GDM1 (cell line): ENCODE measurements around the gene CALML6.
A peak's percentile ranks its signal among the peaks of the same experiment; 100 is the strongest.

Experiments used
- DNase-seq: peaks from one replicate; lab custom pipeline; 2025; lab: John Stamatoyannopoulos, UW

Gene CALML6

DNA sequence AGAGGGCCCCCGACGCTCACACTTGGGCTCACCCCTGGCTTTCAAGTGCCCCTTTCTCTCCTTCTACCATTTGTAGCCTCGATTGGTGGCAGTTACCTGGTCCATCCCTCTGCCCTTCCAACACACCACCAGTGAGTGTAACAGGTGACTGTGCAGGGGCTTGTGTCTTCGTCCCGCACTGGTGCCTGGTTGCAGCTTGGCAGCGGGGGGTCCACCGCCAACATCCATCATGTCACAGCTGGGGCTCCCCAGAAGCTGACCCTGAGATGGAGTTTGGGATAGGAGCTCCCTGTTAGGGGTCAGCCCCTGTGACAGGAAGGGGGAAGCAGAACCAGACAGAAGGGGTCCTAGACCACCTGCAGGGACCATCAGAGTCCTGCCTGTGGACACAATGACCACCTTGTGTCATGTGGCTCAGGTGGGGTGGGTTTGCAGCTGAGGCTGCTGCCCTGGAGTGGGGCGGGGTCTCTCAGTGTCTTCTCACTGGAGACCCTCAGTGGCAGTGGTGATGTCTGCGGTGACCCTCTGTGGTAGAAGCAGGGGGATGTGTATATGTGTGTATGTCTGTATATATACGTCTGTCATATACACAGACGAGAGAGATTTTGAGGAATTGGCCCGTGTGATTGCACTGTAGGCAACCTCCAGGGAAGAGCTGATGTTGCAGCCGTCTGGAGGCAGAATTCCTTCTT, 3.6 kb upstream of the CALML6 start:
- no peak for DNase-seq

DNA sequence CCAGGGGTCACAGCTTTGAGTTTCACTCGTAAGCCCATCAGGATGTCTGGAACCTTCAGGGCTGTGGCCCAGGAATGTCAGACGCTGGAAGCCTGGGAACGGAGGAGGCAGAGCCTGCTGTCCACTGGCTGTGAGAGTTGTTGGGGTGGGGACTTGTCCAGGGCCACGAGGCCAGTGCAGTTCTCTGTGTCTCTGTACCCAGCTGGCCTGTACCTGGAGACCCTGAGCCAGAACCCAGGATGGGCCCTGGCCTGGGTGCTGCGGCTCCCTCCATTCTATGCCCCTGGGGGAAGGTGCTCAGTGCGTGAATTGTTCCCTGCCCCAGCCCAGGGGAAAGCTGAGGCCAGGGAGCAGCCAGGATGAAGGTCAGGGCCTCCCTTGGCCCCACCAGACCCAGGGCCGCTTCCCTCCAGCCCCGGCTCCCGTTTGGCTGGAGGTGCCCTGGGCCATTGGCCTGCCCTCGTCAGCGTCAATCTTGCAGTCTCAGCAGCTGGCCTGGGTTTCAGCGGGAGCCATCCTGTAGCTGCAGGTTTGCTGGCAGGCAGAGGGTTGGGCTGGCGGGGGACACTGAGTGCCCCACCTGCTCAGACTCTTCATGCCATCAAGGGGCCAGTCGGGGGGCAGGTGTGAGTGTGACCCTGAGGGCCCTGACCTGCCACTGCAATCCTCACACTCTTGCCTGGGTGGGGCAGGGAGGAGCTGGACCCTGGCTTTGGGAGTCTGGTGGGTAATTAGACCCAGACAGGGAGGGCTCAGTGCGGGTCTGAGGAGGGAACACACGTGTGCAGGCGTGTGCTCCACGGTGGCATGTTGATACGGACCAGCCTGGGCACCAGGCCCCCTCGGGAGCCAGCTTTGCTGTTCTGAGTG, 724 bp upstream of the CALML6 start:
- DNase-seq, result no peak

DNA sequence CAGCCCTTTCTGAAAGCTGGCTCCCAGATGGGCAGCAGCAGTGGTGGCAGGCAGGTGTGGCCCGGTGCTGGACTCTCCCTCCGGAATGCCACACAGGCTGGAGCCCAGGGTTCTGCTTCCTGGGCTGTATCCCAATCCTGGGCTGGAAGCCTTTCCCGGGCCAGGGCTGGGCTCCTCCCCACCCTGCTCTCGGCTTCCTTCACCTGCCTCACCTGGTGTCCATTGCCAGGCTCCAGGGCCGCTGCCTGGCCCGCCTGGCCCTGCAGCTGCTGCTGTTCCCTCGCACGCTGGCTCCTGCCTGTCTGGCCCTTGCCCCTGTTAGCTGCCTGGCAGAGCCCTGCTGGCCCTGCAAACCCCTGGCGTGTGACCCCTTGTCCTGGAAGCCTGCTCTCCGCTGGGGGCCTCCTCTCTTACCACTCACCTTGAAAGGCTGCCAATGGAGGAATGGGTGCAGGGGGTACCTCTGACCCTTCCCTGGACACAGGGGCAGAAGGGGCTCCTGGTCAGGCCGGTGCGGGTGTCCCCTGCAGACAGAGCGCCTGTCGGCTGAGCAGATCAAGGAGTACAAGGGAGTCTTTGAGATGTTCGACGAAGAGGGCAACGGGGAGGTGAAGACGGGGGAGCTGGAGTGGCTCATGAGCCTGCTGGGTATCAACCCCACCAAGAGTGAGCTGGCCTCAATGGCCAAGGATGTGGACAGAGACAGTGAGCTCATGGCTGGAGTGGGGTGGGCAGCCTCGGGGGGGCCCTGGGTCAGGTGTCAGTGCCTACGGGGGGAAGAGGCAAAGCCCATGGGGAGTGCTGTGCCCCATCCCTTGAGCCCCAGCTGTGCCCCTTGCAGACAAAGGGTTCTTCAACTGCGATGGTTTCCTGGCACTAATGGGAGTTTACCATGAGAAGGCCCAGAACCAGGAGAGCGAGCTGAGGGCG, 1.1 kb downstream of the CALML6 start:
- no peak for DNase-seq

DNA sequence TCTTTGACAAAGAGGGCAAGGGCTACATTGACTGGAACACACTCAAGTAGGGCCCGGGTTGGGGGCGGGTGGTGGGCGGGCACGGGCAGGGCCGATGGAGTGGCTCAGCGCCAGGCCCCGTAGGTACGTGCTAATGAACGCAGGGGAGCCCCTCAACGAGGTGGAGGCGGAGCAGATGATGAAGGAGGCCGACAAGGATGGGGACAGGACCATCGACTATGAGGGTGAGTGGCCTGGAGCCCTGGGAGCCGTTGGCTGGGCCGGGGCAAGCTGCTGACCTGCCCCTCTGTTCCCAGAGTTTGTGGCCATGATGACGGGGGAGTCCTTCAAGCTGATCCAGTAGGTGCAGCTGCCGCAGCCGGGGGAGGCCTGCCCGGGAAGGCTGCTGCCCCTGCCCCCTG, 1.8 kb downstream of the CALML6 start:
- DNase-seq, result no peak

DNA sequence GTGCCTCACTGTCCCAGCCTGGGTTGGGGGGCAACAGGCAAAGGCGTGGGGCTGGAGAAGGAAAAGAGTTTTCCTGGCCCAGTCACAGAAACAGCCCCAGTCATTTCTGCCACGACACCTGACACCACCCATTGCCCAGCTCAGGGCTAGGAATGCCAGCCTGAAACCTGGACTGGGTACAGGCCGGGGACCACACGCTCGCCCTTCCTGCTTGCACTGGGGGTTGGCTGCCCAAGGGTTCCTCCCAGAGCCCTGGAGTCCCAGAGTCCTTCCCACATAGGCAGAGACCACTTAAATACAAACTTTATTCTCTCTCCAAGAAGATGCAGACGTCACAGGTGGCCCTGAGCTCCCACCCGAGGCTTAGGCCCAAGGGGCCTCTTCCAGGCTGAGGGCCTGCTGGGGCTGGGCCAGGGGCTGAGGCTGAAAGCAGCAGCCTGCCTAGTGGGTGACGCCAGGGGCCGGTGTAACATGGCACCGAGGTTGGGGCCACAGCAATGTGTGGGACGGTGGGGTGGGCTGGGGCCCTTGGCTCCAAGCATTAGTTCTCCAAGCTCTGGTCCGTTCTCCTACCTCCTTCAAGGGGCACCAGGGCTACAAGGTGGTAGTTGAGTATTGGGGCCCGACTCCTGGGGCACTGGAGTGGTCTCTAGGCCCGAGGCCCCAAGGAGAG, 2.4 kb downstream of the CALML6 start:
- DNase-seq, result no peak

DNA sequence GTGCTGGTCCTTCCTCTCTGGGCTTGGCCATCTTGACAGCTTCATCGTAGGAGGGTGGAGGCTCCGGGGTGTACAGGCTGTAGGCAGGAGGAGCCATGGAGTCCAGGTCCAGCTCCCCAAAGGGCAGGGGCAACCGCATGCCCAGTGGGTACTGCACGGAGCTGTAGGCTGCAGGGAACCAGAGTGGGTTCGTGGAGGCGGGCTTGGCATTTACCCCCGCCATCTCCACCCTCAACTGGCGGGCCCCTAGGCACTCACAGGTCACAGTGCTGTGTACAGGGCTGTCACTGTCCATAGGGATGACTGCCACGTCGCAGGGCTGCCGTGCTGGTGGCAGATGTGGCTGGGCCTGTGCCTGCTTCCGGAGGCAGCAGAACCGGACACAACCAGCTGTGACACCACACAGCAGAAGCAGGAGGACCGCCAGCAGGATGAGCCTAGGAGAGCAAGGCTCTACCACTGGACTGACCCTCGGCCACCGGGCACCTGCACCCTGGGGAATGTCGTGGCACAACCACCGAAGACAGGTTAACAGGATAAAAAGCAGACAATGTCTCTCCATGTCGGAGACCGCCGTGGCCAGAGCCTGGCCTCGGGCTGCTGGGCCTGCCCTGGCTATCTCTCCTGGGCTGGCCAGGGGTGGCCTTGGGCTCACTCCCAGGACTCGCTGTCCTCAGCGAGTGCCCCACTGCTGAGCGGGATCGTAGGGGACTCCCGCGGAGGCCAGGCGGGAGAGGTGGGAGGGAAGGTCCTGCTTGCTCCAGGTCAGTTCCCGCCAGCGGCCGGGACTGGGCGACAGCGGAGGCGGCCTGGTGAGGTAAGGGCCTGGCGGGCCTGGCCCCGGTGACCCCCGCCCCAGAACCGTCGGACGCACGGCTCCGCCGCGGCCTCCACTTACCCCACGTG, 3.2 kb downstream of the CALML6 start:
- DNase-seq, result no peak

DNA sequence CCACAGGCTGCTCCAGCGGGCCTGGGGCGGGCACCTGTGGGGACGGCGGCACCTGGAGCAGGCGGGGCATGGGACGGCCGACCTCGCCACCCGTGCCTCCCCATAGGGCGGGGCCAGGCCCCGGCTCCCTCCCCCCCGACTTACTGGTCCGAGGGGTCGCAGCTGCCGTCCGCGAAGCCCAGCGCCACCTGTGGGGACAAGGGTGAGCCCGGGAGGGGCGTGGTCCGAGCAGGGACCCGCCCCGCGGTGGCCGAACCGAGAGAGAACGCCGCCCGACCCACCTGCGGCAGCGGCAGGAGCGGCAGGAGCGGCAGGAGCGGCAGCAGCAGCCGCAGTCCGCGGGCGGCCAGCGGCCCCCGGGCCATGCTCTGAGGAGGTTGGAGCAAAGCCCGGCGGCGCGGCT, 3.8 kb downstream of the CALML6 start, which contains the start of gene TMEM52:
Gene TMEM52 (minus strand): TSS at position 379 of the 403 bp plus-strand sequence. CDS start 14 bp downstream, at position 365.
- DNase-seq, result no peak

DNA sequence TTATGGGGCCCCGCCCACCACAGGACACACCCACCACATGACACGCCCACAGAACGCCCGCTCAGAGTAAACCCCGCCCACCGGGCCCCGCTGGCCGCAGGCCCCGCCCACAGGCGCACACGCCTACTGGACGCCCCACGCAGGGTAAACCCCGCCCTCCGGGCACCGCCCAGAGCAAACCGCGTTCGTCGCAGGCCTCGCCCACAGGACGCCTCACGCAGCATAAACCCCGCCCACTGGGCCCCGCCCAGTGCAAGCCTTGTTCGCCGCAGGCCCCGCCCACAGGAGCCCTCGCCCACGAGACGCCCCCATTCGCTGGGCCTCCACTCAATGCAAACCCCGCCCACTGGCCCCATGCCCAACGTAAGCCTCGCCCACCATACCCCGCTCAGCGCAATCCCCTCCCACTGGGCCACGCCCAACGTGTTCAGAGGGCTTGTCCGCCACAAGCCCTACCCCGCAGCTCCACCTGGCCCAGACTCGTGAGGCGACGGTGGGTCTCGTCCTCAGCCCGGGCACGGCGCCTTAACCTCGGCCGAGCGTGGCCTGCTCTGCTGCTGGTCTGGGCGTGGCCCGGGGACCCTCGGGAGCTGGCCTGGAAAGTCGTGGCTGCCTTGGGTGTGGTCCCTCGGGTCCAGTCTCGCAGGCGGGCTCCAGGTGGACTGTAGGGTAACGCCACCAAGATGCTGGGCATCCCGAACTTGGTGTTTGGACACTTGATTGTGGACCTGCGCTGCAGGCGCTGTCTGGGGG, 4.4 kb downstream of the CALML6 start:
- peak; percentile 99 for DNase-seq

DNA sequence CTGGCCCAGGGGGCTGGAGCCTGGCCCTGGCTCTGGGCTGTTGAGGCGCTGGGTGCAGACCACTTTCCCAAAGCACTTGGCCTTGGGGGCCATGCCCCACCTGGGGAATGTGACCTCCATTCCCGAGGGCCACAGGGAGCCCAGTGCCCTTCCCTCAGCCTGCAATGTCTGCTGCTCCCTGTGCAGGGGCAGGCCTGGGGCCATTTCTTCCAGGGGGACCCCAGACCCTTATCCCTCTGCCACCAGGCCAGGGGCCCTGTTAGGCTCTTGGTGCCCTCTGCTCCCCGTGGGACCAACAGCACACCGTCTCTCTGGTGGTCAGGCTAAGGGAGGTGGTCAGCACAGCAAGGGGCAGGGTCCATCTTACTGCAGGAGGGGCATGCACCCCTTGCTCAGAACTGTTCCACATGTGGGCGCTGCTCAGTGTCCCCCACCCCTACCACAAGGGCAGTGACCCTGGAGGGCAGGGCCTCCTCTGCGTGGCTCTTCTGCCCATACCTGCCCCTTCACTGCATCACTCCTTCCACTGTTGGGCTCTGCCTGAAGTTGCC, 5.1 kb downstream of the CALML6 start:
- DNase-seq, result no peak

DNA sequence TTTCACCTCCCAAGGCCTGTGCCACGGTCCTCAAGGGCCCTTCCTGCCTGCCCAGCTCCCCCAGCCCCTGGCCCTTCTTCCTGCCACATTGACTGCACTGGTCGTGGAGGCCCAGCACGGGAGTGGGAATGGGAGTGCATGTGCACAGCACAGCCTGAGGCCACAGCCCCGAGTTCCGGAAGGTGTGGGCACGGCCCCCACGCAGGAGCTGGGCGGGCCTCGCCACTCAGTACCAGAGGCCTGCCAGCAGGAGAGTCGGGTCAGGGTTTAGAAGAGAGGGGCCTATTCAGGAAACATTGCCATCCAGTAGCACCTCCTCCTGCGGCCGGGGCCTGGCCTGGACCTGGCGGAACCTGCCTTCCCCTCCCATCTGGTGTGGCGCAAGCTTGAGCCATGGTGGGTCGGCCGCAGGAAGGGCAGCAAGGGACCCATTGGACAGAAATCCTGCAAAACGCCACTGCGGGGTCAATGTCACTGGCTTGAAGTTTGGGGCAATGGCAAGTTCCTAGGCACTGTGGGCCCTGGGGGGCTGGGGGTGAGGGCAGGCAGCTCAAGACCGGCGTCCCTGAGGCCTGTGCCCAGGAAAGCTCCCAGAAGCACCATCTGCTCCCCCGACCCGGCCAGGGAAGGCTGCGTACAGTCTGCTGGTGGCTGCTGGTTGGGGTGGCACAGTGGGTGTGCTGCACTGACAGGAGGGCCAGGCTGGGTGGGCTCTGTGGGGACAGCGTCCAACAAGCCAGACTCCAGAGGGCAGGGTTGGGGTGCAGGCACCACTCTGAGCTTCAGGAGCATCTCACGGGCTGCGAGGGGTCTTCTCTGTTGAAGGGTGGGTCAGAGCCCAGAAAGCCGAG, 5.8 kb downstream of the CALML6 start:
- no peak for DNase-seq

DNA sequence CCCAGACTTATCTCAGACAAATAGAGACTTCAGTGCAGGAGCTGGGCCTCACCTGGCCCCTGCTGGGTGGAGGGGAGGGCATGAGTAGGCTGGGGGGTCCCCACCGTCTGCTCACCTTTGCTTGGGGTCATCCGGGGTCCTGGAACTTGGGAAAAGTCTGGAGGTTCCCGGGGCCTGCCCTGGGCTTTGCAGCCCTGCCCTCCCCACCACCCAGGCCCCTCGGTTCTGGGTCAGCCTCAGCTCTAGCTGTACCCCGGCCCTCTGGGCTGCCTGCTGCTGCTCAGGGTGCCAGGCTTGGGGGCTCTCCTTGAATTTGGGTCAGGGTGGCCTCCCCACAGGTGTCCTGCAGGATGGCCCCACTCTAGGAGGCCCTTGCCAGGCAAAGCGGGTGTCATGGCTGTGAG, 6.4 kb downstream of the CALML6 start:
- DNase-seq, result no peak

DNA sequence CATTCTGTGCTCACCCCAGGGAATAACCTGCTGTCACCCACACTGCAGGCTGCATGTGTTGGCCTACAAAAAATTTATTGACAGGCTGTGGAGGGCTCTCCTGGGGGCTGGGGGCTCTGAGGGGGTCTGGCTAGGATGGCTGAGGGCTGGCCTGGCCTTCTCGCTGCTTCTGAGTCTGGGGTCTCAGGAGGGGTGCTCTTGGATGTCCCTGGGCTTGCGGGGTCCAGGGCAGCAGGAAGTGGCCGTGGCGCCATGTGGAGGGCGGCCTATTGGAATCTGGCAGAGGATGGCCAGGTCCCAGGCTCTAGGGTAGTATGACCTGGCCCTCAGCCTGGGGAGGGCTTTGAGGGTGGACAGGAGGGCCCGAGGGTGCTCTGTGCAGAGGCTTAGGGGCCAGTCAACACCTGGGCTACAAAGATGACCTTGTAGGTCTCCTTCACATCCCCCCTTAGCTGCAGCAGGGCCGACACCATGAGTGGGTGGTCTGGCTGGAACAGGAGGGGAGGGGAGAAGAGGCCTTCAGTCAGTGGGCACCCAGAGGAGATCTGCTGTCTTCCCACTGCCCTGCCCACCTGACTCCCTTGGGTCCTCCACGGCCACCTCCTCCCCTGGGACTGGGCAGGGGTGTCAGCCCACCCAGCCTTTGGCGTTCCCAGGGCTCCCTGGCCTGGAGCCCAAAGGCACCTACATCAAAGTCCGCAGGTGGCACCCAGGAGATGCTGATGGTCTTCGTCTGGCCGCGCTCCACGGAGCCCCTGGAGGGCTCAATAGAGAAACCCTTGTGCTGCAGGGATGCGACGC, 7.0 kb downstream of the CALML6 start:
- no peak for DNase-seq

DNA sequence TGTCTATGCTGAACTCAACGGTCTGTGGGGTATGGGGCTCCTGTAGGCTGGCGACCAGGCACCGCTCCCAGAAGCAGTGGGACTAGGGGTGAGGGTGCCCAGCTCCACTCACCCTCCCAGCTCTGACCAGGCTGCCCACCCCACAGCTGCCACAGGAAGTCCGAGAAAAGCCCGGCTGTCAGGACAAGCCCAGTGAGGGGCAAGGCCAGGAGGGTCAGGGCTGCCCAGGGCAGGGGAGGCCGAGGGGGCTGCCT, 7.6 kb downstream of the CALML6 start:
- no peak for DNase-seq

DNA sequence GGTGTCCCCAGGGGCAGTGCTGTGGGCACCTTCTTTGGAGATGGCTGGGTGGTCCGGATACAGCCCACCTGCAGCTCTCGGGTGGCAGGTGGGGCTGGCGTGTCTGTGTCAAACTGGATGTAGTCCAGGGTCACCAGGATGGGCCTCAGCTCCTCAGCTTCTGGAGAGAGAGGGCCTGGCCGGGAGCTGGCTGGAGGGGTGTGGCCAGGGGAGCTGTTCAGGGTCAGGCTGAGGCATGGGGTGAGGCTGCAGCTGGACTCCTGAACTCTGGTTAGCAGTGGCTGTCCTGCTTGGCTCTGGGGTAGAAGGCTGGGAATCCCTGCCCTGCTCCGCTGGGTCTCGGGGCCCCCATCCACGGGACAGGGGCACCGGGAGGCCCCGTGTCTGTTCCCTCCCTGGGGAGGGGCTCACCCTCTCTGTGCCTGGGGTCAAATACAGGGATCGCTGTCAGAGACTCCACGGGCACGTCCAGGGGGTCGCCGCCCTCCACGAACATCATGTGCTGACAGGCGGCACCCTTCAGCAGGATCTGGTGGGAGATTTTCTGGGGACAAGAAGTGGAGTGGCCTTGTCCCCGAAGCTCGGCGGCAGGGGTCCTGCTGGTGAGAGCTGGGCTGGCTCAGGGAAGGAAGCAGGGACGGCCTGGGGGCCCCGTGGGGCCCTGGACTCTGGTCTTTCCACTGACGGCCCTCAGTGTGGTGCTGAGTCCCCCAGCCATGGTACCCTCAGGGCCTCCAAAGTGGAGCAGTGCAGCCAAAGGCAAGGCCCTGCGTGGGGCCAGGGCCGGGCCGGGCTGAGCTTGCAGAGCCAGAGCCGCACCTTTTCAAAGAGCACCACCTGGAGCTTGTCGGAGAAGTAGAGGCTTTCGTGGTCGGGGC, 8.1 kb downstream of the CALML6 start:
- no peak for DNase-seq

DNA sequence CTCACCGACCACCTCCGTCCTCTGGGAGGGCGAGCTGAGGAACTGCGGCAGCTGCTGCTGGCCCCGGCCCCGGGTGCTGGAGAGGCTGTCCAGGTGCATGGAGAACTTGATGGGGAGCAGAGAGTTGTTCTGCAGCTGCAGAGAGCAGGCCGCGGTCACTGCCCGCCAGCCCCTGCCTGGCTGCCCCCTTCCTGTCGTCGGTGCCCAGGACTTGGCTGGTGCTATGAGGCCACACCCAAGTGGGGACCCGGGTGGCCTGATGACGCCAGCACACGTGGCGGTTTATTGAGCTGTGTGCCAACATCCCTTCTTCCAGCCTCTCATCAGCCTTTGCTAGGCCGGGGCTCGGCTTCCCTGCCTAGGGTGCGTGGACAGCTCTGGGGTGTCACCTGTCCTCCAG, 9.3 kb downstream of the CALML6 start:
- DNase-seq, result no peak

DNA sequence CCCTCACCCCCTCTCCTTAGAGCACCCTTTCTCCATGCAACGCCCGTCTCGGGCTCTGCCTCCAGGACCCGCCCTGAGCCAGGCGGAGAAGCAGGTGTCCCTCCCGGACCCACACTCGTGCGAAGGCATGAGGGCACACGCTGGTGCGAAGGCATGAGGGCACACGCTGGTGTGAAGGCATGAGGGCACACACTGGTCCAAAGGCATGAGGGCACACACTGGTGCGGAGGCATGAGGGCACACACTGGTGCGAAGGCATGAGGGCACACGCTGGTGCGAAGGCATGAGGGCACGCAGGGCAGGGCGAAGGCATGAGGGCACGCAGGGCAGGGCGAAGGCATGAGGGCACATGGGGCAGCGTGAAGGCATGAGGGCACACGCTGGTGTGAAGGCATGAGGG, 9.8 kb downstream of the CALML6 start:
- no peak for DNase-seq
